ENCODE results near the gene ADTRP. TPM values are rescaled to one million over a fixed set of nuclear protein-coding genes. Genes with fewer than 3 reads are reported as not detected.

The ADTRP gene
- total RNA-seq, 2 experiments from 2014 or later, result not detected

- no TSS peak for BruUV-seq (replicated peaks)
- H3K4me3 ChIP-seq (ENCODE audit: low read depth, low read length, poor library complexity, severe bottlenecking), result no peak overlapping the region
- intact Hi-C loops (cut with micrococcal nuclease; ENCODE audit: unreplicated experiment), result no loop called here
- TF ChIP-seq CTCF (conservative IDR thresholded peaks at IDR 0.05; ENCODE audit: low read length) (no peak), EZH2phosphoT487 (IDR thresholded peaks at IDR 0.05; ENCODE audit: borderline replicate concordance, low read depth, low read length) (no peak)
- no peaks in the 10 kb centered on the region for H3K9me3 ChIP-seq (ENCODE audit: low read length)
- no peaks in the 10 kb centered on the region for H3K79me2 ChIP-seq (ENCODE audit: insufficient read depth, low read depth, low read length)
- H3K4me1 ChIP-seq (ENCODE audit: insufficient read depth, low read length, poor library complexity, severe bottlenecking), result no peaks in the 10 kb centered on the region
- no peak overlapping the region for H3K27ac ChIP-seq (ENCODE audit: low read depth, low read length, poor library complexity, severe bottlenecking)
- POLR2A ChIA-PET, result interaction anchor here (0.7 kb wide), 1 partner anchor 509 kb away, joined by 3 read pairs; no protein-coding TSS in a partner anchor
- no peak for DNase-seq (ENCODE audit: low spot score)
- no peaks in the 10 kb centered on the region for H3K9me2 ChIP-seq (ENCODE audit: insufficient read depth, low read length)
- CTCF ChIA-PET (ENCODE audit: unreplicated experiment), result interaction anchor here (0.5 kb wide), 1 partner anchor 433 kb away, joined by 3 read pairs; the partner anchor contains the start of gene NEDD9
- H3K4me2 ChIP-seq (ENCODE audit: low read length), result no peak overlapping the region
- H2AFZ ChIP-seq (ENCODE audit: low read length), result no peak overlapping the region
- H3K36me3 ChIP-seq (ENCODE audit: insufficient read depth, low read length), result no peaks in the 10 kb centered on the region
- no peaks in the 10 kb centered on the region for H4K20me1 ChIP-seq (ENCODE audit: insufficient read depth, low read length)
These were observed 112.8 kb downstream of the ADTRP start for GRCh38 chr6:11665604-11666326.

Small RNA genes lying within 50 kb of the gene (small RNA-seq; reads per million reads assigned to genes)
- gene RF00272, result not detected

Other genes with a start within 250 kb of the ADTRP start
- gene TMEM170B, start 241.1 kb downstream of the ADTRP start, total RNA-seq (2014; rRNA removed; shearing (Covaris generic)), result 3.4 and 4.1 TPM in 2 replicates
- gene TMEM170B, start 241.1 kb downstream of the ADTRP start, total RNA-seq (2022), result 5.1 and 5.6 TPM in 2 replicates
- 18.3 and 22.6 TPM in 2 replicates for gene HIVEP1, start 233.5 kb upstream of the ADTRP start, total RNA-seq (2014; rRNA removed; shearing (Covaris generic))
- 22.1 and 29.5 TPM in 2 replicates for gene HIVEP1, start 233.5 kb upstream of the ADTRP start, total RNA-seq (2022)

All from OCI-LY7 (cell line).